Mammary epithelial cell (primary cell): ENCODE data around the gene ADAMTS17.

Experiments used
- CTCF ChIP-seq, 2 donors: IDR thresholded peaks in 1 of 2; conservative IDR thresholded peaks in 1 of 2; 2 replicates each; pipeline ENCODE4 v1.5.1; 2011 to 2012; ENCODE audit warnings: inconsistent platforms in 2 of 2, low read length in 2 of 2, mild to moderate bottlenecking in 2 of 2, control low read depth in 1 of 2, low read depth in 1 of 2; ENCODE audit not compliant: insufficient read depth in 1 of 2; ENCODE audit errors: extremely low read depth in 1 of 2
- EZH2 ChIP-seq: IDR thresholded peaks from 2 replicates; pipeline ENCODE4 v1.6.1; 2012; ENCODE audit warnings: low read length, inconsistent platforms, borderline replicate concordance

GRCh38 chr15:99929266-99929665 is 412.5 kb downstream of the ADAMTS17 start:
- TF ChIP-seq EZH2 (no peak), CTCF (conservative IDR thresholded peaks at IDR 0.05 in 1 of 2, IDR thresholded peaks at IDR 0.05 in 1 of 2; ENCODE audit: extremely low read depth in 1 of 2, insufficient read depth in 1 of 2, low read depth in 1 of 2, low read length in 2 of 2) (no peak)
